Ovary (tissue), 9 donors: ENCODE data around the gene ROR2. TPM values are rescaled to one million over a fixed set of nuclear protein-coding genes. Genes with fewer than 3 reads are reported as not detected.

Experiments used
- DNase-seq, 5 donors: peaks; one replicate each; pipeline ENCODE4 v3.0.0-alpha.2; 2019 to 2020
- H3K27ac ChIP-seq, 2 donors: fragments of 200-600 bp; one replicate each; pipeline versions ENCODE4 v1.5.1 to v1.8.0; 2019 to 2022
- H3K27me3 ChIP-seq: fragments of 200-600 bp; one replicate; pipeline ENCODE4 v1.8.0; 2022
- H3K36me3 ChIP-seq: fragments of 200-600 bp; sonication (generic); one replicate; pipeline ENCODE4 v1.5.1; 2019
- H3K4me1 ChIP-seq: one replicate; pipeline ENCODE4 v1.8.1; 2013; ENCODE audit warnings: mild to moderate bottlenecking, moderate library complexity; ENCODE audit not compliant: insufficient read depth
- H3K4me3 ChIP-seq: fragments of 200-600 bp; sonication (generic); one replicate; pipeline ENCODE4 v1.5.1; 2017
- H3K9me3 ChIP-seq, 2 donors: fragments of 200-600 bp in 1 of 2; sonication (generic) in 1 of 2; one replicate each; pipeline versions ENCODE4 v1.5.1 to v1.8.1; 2013 to 2019; ENCODE audit warnings: mild to moderate bottlenecking in 1 of 2, moderate library complexity in 1 of 2
- EP300 ChIP-seq: sonication (generic); formaldehyde crosslinking; IDR thresholded peaks from one replicate; pipeline ENCODE4 v1.6.1; 2017; ENCODE audit warnings: antibody characterized with exemption
- POLR2A ChIP-seq: fragments of 450-650 bp; IDR thresholded peaks from one replicate; pipeline ENCODE4 v1.6.1; 2017; ENCODE audit warnings: antibody characterized with exemption, mild to moderate bottlenecking, moderate library complexity
- WGBS, 3 donors: extraction: QIAGEN DNeasy Blood & Tissue Kit in 1 of 3; methylation state at CpG; one replicate each; pipeline versions ENCODE4 v1.1.5 to v1.1.7; 2013 to 2017; 5-methylcytosine and 5-hydroxymethylcytosine counted together
- intact Hi-C, 4 donors: fragments of 100-400 bp; cut with DNase I; formaldehyde crosslinking; loops; one replicate each; pipeline versions ENCODE4 v1.11.0 to v1.15.1; 2022 to 2023
- polyA plus RNA-seq, 2 donors: library from polyadenylated mRNA; stranded (reverse); fragments of 200-250 nt in 1 of 2; fragments of 350-450 nt in 1 of 2; fragmentation: Illumina TruSeq in 1 of 2; extraction: RNeasy Lipid Tissue Mini Kit (QIAGEN cat#74804) in 1 of 2; gene quantifications; one replicate each; pipeline ENCODE4 v1.2.3, GENCODE V29; 2013 to 2014
- total RNA-seq, 7 donors: library from RNA; depleted of rRNA in 2 of 7; stranded (reverse); fragments of >200 nt in 2 of 7; fragmentation: NEBNext Ultra II Directional in 3 of 7; extraction: Animal tissue kit (Norgen Biotek cat#: 25700) in 3 of 7; gene quantifications; one replicate each; pipeline versions ENCODE4 v1.1.0 to v1.2.4, GENCODE V29; 2016 to 2023
- TF ChIP-seq, protein P1 (sequence below), 3 donors: fragments of 450-650 bp in 2 of 3; fragments of 200-600 bp in 1 of 3; IDR thresholded peaks; one replicate each; pipeline versions ENCODE4 v1.5.1 to v1.8.0; 2016 to 2022; ENCODE audit warnings: antibody characterized with exemption in 3 of 3, mild to moderate bottlenecking in 1 of 3
- donor health status: DM: no; HTN: no; CAD: no; lungs with moderate emphysema.
- donor health status: DM: no; HTN: no; CAD: no.
- donor health status: Bipolar disorder and iron deficiency.
- donor health status: DM: yes; HTN: yes; CAD: no.
- donor health status: DM: no; HTN: no; CAD: no.
- donor health status: DM: yes; HTN: yes; CAD: no.

The ROR2 gene
- total and polyA plus RNA-seq, 9 donors, result 11.4 to 35.5 (median 27.7) TPM

DNA sequence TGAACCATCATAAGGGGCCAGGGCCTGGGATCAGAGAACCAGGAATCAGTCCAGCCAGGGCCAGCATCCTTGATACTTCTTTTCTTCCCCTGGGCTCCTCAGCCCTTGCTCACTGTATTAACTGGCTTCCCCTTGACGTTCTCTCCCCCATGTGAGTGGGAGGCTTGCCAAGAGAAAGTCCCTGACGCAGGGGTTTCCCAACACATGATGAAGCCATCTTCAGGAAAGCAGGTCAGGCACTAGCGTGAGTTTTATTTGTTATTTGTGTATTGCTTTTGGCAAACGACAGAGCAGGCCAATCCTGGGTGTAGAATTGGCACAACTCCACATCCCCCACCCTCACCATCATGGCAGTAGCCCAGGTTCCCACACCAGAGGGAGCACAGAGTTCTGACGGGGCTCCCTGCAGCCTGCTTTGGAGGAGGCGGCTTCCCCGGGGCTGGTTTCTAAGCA lies 360.9 kb downstream of the ROR2 start:
- no peaks in the 10 kb centered on the region for H3K36me3 ChIP-seq
- DNase-seq, result peak; percentile 29 to 65 (median 60)
- intact Hi-C loops, result no loop called here
- H3K27me3 ChIP-seq, result no peaks in the 10 kb centered on the region
- TF ChIP-seq, protein P1, sequence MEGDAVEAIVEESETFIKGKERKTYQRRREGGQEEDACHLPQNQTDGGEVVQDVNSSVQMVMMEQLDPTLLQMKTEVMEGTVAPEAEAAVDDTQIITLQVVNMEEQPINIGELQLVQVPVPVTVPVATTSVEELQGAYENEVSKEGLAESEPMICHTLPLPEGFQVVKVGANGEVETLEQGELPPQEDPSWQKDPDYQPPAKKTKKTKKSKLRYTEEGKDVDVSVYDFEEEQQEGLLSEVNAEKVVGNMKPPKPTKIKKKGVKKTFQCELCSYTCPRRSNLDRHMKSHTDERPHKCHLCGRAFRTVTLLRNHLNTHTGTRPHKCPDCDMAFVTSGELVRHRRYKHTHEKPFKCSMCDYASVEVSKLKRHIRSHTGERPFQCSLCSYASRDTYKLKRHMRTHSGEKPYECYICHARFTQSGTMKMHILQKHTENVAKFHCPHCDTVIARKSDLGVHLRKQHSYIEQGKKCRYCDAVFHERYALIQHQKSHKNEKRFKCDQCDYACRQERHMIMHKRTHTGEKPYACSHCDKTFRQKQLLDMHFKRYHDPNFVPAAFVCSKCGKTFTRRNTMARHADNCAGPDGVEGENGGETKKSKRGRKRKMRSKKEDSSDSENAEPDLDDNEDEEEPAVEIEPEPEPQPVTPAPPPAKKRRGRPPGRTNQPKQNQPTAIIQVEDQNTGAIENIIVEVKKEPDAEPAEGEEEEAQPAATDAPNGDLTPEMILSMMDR (IDR thresholded peaks at IDR 0.05), result no peak
- TF ChIP-seq EP300 (no peak), POLR2A (no peak)
- WGBS, 3 donors, result 11 to 13% (median 12%) methylated on average over 7 of the region's 7 CpGs
- H3K9me3 ChIP-seq, result no peaks in the 10 kb centered on the region
- no peak overlapping the region for H3K27ac ChIP-seq
- H3K4me3 ChIP-seq, result no peak overlapping the region
- peaks cover 3% of the 10 kb centered on the region for H3K4me1 ChIP-seq

DNA sequence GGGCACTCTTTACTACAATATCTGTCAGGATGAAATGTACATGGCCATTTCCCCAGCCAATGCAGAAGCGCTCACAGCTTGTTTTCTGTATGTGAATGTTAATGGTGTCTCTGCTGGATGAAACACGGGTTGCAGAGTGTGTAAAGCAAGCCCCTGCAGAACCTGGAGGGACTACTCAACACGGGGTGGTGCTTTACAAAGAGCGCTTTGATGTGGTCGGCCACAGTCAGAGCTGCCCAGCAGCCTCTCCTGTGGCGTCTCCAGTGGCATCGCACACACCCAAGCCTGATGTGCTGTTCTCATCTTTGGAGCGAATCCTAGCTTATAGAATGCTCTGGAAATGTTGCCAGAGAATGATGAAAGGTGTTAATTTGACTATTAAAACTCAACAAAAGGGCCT lies 363.7 kb downstream of the ROR2 start:
- Histone ChIP-seq H3K4me3 (no peak overlapping the region), H3K9me3 (no peaks in the 10 kb centered on the region), H3K36me3 (no peaks in the 10 kb centered on the region), H3K4me1 (peaks cover 3% of the 10 kb centered on the region), H3K27ac (no peak overlapping the region), H3K27me3 (no peaks in the 10 kb centered on the region)
- DNase-seq, result no peak
- 72 to 87% (median 84%) methylated on average over 8 of the region's 8 CpGs for WGBS, 3 donors
- intact Hi-C loops, result no loop called here
- no peak for TF ChIP-seq EP300
- TF ChIP-seq, protein P1 (IDR thresholded peaks at IDR 0.05), result no peak
- no peak for TF ChIP-seq POLR2A

DNA sequence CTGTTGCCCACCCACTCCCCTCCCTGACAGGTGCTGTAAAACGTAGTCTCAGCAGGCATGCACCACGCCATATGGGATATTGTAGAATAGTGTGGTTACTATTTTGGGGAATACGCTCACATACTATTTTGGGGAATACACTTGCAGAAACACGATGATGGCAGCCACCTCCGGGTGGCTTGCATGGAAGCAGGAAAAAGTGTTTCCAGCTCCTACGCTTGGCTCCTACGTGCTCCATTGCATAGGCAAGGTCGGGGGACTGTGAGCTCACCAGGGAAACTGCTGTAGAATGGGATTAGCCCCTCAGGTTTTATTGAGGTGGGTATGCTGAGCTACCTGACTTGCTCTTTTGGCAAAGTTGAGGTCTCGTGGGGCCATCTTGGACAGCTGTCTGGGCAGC lies 366.1 kb downstream of the ROR2 start:
- TF ChIP-seq POLR2A, result no peak
- TF ChIP-seq, protein P1 (IDR thresholded peaks at IDR 0.05), result no peak
- no peaks in the 10 kb centered on the region for H3K36me3 ChIP-seq
- WGBS, 3 donors, result 84 to 96% (median 92%) methylated on average over 9 of the region's 9 CpGs
- no peak overlapping the region for H3K27ac ChIP-seq
- peaks cover 2% of the 10 kb centered on the region for H3K4me1 ChIP-seq
- intact Hi-C loops, result no loop called here
- no peak overlapping the region for H3K4me3 ChIP-seq
- H3K9me3 ChIP-seq, result no peaks in the 10 kb centered on the region
- H3K27me3 ChIP-seq, result no peaks in the 10 kb centered on the region
- DNase-seq, result no peak

DNA sequence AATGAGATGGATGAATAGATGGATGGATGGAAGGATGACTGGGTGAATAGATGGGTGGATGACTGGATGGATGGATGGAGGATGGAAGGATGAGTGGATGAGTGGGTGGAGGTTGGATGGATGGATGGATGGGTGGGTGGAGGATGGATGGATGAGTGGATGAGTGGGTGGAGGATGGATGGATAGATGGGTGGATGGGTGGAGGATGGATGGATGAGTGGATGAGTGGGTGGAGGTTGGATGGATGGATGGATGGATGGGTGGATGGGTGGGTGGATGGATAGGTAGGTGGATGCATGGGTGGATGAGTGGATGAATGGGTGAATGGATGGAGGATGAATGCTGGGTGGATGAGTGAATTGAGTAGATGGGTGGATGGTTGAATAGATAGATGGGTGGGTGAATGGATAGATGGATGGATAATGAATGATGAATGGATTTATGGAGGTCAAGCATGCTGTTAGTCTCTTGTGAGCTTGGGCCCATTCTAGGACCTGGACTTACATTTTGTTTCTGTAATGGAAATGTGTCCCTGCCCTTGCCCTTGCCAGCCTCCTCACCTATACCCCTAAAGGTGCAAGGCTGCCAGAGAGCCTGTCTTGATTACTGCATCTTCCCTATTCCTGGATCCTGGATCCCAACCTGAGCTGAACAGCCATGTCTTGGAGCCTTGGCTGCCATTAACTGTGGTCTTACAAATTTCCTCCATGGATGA lies 366.7 kb downstream of the ROR2 start:
- intact Hi-C loops, result no loop called here
- TF ChIP-seq POLR2A (no peak), EP300 (no peak)
- TF ChIP-seq, protein P1 (IDR thresholded peaks at IDR 0.05), result no peak
- Histone ChIP-seq H3K9me3 (no peaks in the 10 kb centered on the region), H3K4me3 (no peak overlapping the region), H3K36me3 (no peaks in the 10 kb centered on the region), H3K27ac (no peak overlapping the region), H3K4me1 (no peaks in the 10 kb centered on the region), H3K27me3 (no peaks in the 10 kb centered on the region)
- DNase-seq, result no peak
